NCI-H2196 (cell line): ENCODE data around the gene FBXL17.

ENCODE experiments used
- DNase-seq: peaks from one replicate; lab custom pipeline; 2025; ENCODE audit not compliant: unreplicated experiment; lab: John Stamatoyannopoulos, UW

FBXL17 gene

DNA sequence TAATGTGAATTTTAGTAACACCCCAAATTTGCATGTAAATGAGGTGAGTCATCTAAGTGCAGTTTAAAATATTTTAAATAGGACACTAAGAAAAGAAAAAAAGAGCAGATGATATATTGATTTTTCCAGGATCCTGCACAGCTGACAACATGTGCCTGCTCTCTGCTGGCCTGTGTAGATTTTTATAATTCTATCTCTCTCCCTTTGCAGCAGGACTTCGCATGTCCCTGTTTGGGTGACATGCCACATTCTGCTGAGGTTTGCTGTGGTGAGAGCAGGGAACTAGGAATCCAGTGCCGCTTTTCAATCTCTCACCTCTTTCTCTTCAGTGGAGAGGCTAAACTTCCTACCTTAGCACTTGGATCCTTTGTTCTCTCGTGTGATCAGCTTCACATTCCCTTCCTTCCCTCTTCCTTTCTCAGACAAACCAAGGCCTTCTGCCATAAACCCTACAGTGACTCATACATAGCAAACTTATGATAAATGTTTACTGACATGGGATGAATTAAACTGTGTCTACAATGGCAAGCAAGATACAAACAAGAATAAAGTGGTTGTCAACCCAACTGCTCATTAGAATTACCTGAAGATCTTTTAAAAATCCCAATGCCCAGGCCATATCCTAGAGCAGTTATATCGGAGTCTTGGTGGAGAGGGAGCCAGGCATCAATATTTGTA is 512.3 kb downstream of the FBXL17 start:
- DNase-seq = no peak

- DNase-seq = no peak
Observed at GRCh38 chr5:107868650-107869409, 513.1 kb downstream of the FBXL17 start.

GRCh38 chr5:107867266-107867665 is 514.6 kb downstream of the FBXL17 start:
- DNase-seq = no peak

DNA sequence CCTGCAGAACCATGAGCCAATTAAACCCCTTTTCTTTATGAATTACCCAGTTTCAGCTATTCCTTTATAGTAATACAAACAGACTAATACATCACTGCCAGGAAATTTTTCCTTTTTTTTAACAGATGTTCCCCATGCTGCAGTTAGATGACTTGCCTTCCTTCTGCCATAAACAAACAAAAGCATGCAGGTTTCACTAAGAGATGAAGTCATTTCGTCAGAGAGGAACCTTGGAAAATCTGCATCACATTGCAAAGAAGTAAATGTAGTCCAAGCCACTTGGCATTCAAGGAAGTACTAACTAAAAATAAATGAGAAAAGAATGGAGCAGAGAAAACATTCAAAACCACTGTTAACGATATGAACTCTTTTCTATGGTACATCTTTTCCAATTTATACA is 517.1 kb downstream of the FBXL17 start:
- DNase-seq = no peak

DNA sequence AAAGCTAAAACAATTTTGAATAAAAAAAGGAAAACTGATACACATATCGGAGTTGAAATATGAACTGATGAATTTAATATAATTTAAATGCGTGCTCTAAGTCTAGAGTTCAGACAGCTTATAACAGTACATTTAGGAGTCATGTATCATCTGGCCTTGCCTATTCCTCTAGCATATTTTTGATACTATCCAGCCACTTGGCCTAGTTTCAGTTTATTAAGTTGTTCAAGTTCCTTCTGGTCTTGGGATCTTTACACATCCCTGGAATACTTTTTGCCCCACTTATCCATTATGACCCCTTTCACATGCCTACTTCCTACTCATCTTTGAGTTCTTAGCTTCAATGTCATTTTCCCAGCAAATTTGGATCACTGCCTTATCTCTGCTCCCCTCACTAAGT is 518.8 kb downstream of the FBXL17 start:
- DNase-seq = no peak

GRCh38 chr5:107861565-107861964 is 520.3 kb downstream of the FBXL17 start:
- no peak for DNase-seq

DNA sequence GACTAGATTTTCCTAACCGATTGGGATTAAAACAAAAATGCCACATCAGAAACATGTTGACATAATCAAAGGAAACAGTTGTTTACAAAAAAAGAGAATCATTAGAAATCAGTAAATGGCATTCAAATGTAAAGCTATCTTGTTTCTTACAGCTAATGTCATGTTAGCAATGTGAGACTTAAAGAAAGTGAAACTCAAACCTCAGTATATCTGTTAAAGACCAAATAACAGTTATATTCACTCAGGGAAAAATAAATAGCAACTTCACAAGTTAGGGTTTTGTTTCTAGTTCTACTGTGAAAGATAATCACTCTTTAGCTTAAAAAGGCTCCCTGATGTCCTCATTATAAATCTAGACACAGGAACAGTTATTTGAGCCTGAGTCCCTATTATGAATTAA is 521.9 kb downstream of the FBXL17 start:
- DNase-seq = no peak

GRCh38 chr5:107858788-107859187 is 523.1 kb downstream of the FBXL17 start:
- DNase-seq = no peak

- DNase-seq = no peak
Observed at GRCh38 chr5:107858324-107858723, 523.6 kb downstream of the FBXL17 start.

DNA sequence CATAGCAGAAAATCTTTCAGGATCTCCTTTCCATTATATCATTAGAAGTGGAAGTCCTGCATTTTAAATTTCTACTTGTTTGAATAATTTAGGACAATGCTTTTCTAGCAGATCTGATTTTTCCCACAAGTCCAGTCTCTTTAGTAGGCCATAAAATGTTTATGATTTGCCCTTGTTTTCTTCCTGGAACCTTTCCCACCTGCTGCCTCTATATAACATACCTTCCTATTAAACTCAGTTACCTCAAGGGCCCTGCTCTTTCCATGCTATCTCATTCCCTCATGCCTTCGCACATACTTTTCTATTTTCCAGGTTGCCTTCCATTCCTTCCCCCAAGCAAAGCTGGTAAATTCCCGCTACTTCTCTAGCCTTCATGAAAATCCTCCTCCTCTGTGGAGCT is 524.1 kb downstream of the FBXL17 start:
- DNase-seq = no peak

DNA sequence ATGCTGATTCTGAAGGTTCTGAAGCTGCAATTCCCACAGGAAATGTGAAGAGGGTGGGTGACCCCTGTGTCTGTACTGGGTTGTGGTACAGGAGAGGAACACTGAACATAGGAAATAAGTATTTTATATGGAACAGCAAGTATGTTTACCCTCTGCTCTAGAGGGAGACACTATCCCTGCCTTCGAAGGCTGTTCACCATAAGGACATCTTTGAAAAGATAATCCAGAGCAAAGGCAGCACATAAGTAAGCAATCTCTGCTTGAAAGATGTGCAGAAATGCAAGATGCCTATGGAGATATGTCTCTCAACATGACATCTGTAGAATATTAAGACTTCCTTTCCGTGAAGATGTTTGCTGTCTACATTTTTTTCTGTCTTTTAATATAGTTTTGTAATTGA is 526.7 kb downstream of the FBXL17 start:
- DNase-seq = no peak

DNA sequence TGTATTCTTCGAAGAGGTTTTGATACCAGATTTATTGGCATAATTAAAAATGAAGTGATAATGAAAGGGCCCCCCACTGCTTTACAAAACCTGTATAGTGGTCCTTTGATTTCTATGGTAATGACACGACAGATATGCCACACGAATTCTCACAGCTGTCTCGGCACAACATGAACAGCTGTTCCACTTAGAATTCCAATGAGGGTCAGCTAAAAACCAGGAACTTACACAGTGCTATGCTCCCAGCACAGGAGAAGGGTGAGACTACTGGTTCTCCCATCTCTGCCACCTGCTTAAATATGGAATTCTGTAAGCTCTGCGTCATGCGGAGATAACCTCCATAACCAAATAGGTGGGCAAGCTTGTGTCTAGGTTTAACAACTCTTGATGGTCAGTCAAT is 528.2 kb downstream of the FBXL17 start:
- DNase-seq = no peak

GRCh38 chr5:107853031-107853430 is 528.9 kb downstream of the FBXL17 start:
- no peak for DNase-seq

GRCh38 chr5:107849118-107849517 is 532.8 kb downstream of the FBXL17 start:
- no peak for DNase-seq

- DNase-seq = no peak
Observed at GRCh38 chr5:107840592-107840991, 541.3 kb downstream of the FBXL17 start.

DNA sequence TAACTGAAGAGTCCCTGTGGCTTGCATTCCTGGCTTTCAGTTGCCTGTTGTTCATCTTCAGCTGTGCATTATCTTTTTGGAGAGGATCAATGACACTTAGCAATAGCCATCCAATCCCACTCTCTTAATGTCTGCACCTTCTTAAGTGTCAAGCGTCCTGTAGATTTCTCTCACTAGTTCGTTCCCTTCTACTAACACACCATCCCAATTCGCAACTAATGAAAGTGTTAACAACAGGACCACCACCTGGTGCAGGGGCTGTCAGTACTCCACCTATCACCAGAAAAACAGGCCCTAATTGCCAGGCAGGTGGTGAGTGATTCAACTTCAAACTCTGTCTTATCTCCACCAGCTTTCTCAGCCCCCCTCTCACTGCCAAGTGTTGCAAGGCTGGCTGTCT is 541.7 kb downstream of the FBXL17 start:
- DNase-seq = no peak

DNA sequence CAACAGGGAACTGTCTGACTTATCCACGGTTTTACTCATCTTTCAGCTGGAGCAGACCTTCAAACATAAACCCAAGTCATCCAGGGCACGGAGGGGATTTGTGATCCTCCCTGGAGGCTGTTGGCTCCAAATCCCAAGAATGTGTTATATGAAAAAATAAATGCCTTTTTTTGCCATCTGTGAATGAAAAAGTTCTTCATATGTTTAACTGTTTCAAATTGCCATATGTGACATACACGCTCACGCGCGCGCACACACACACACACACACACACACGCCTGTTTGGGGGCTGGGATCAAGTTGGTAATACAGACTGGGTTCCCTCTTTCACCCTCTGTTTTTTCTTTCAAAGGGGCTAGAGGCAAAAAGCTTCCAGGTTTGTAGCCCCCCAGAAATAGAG is 546.8 kb downstream of the FBXL17 start:
- no peak for DNase-seq

GRCh38 chr5:107832746-107833145 is 549.2 kb downstream of the FBXL17 start:
- DNase-seq = no peak

GRCh38 chr5:107831612-107832395 is 550.1 kb downstream of the FBXL17 start:
- no peak for DNase-seq

- no peak for DNase-seq
Observed at GRCh38 chr5:107830750-107831149, 551.1 kb downstream of the FBXL17 start.

GRCh38 chr5:107826311-107827000 is 555.4 kb downstream of the FBXL17 start:
- DNase-seq = no peak
